Omental fat pad (tissue), 4 donors: ENCODE data around the gene SSC5D. TPM values are rescaled to one million over a fixed set of nuclear protein-coding genes. Genes with fewer than 3 reads are reported as not detected.
A peak's percentile ranks its signal among the peaks of the same experiment; 100 is the strongest.

Source experiments
- ATAC-seq: fragments of 150-250 bp; one replicate; pipeline ENCODE4 v1.9.1; 2016; ENCODE audit warnings: mild to moderate bottlenecking, moderate library complexity; ENCODE audit not compliant: low FRiP score
- DNase-seq: peaks from one replicate; pipeline ENCODE4 v3.0.0-alpha.2; 2019; ENCODE audit warnings: low spot score
- total RNA-seq, 4 donors: library from RNA; depleted of rRNA; stranded (reverse); fragments of >200 nt; gene quantifications; one replicate each; pipeline ENCODE4 v1.1.0, GENCODE V29; 2016
- TF ChIP-seq, protein P1 (sequence below), 3 donors: fragments of 450-650 bp; IDR thresholded peaks; one replicate each; pipeline ENCODE4 v1.5.1; 2016 to 2017; ENCODE audit warnings: antibody characterized with exemption in 3 of 3, mild to moderate bottlenecking in 3 of 3, moderate library complexity in 2 of 3

SSC5D gene
- total RNA-seq, 4 donors from 2014 or later, result 1.6 to 6.1 (median 3.5) TPM

GRCh38 chr19:55451163-55451964 is 36.9 kb upstream of the SSC5D start:
- DNase-seq (no peak), ATAC-seq (no peak)
- TF ChIP-seq, protein P1, sequence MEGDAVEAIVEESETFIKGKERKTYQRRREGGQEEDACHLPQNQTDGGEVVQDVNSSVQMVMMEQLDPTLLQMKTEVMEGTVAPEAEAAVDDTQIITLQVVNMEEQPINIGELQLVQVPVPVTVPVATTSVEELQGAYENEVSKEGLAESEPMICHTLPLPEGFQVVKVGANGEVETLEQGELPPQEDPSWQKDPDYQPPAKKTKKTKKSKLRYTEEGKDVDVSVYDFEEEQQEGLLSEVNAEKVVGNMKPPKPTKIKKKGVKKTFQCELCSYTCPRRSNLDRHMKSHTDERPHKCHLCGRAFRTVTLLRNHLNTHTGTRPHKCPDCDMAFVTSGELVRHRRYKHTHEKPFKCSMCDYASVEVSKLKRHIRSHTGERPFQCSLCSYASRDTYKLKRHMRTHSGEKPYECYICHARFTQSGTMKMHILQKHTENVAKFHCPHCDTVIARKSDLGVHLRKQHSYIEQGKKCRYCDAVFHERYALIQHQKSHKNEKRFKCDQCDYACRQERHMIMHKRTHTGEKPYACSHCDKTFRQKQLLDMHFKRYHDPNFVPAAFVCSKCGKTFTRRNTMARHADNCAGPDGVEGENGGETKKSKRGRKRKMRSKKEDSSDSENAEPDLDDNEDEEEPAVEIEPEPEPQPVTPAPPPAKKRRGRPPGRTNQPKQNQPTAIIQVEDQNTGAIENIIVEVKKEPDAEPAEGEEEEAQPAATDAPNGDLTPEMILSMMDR (IDR thresholded peaks at IDR 0.05), result no peak

DNA sequence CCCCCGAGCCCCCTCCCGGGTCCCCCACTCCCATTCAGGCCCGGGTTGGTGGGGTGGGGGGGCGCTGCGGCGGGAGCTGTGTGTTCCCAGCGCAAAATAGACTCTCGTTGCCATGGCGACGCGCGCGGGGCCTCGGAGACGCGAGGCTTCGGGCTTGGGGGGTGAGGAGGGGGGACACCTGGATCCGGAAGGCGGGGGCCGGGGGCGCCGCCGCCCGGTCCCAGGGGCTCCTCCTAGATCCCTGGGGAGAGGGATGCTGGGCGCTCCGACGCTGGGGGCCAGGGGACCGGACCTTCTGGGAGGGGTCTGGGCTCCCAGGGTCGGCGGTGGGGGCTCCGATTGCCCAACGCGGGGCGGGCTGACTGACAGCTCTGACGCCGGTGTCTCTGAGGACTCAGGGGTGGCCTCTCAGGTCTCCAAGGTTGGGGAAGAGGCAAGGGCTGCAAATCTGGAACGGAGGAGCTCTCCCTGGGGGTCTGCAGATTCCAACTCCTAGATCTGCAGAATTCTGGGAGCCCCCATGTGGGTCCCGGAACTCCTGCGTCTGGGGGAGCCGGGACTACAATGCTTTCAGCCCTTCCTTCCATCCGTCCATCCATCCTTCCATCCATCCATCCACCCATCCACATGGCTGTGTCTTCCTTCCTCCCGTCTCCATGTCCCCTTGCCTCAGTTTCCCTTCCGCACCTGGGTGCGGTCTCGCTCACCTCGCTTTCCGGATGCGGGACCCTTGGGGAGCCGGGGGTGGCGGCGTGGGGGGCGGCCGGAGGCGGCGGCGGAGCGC is 36.1 kb upstream of the SSC5D start:
- TF ChIP-seq, protein P1 (IDR thresholded peaks at IDR 0.05), result no peak
- no peak for DNase-seq
- ATAC-seq, result no peak

DNA sequence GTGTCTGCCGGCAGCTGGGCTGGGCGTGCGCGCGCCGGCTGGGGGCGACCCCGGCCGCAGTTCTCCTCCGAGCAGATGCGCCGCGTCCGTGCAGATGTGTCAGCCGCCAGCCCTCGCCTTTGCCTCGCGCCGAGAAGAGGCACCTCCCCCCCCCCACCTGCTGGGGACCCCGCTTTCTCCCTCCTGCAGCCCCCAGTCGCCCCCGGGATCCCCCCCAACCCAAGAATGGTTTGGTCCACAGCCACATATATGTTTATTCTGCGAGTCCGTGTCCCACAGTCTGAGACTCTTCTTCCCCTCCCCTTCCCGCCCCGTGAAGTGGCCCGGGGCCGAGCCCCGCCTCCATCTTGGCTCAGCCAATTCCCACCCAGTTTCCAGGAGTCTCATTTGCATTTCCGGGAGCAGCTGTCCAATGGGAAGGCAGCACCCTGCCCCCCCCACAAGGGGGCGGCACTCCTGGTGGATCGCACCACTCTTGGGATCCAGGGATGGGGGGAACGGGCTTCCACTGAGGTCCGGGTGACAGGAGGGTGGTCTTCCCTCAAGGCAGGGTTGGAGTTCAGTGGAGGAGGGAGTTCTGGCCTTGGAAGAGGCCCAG is 35.4 kb upstream of the SSC5D start:
- ATAC-seq, result peak; percentile 64
- TF ChIP-seq, protein P1 (IDR thresholded peaks at IDR 0.05), result no peak
- no peak for DNase-seq

GRCh38 chr19:55453511-55454260 is 34.5 kb upstream of the SSC5D start:
- ATAC-seq, result no peak
- TF ChIP-seq, protein P1 (IDR thresholded peaks at IDR 0.05), result no peak
- DNase-seq, result no peak

DNA sequence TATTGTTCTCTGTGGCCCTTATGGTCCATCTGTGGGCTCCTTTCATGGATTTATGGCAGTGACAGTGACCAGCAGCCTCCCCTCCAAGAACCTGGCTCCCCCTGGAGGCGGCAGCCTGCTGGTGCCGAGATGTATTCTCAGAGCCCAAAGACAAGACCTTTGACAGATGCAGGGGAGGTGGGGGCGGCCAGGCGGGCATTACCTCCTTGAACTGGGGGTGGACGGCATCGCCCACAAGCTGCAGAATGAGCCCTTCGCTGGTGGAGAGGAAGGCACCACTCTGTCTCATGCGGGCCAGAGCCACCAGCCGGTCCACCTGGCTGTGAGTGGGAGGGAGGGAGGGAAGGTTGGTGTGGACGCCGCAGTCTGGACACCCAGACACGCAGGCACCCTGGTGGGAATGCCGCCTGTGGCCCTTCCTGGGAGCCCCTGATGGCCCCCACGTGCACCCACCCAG is 33.4 kb upstream of the SSC5D start:
- TF ChIP-seq, protein P1 (IDR thresholded peaks at IDR 0.05), result no peak
- DNase-seq (no peak), ATAC-seq (no peak)

DNA sequence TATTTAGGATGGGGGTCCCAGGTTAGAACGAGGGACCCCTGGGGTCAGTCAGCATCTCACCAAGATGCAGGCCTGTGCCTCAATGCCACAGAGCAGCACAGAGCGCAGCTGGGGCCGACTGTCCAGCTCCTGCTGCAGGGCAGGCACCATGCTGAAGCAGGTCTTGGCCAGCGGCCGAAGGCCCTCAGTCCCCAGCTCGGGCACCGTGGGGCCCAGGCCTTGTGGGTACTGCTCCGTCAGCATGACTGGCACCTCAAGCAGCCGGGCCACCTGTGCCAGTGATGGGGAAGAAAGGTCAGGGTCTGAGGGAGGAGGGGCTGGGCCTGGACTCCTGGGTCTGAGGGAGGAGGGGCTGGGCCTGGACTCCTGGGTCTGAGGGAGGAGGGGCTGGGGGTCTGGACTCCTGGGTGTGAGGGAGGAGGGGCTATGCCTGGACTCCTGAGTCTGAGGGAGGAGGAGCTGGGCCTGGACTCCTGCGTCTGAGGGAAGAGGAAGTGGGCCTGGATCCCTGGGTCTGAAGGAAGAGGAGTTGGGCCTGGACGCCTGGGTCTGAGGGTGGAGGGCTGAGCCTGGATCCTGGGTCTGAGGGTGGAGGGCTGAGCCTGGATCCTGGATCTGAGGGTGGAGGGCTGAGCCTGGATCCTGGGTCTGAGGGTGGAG is 32.5 kb upstream of the SSC5D start:
- TF ChIP-seq, protein P1 (IDR thresholded peaks at IDR 0.05), result no peak
- no peak for DNase-seq
- ATAC-seq, result no peak
